Parathyroid adenoma (tissue), 2 donors: ENCODE data around the gene NFATC2.

ENCODE experiments used
- H2AFZ ChIP-seq: fragments of 300-600 bp; sonication (generic); one replicate; pipeline ENCODE4 v1.7.0; 2017; ENCODE audit warnings: antibody characterized with exemption, mild to moderate bottlenecking
- H3K27ac ChIP-seq: fragments of 300-600 bp; sonication (generic); one replicate; pipeline ENCODE4 v1.7.0; 2017
- H3K27me3 ChIP-seq: fragments of 300-600 bp; sonication (generic); one replicate; pipeline ENCODE4 v1.7.0; 2017; ENCODE audit warnings: low read length; ENCODE audit not compliant: control insufficient read depth, insufficient read depth
- H3K36me3 ChIP-seq: fragments of 300-600 bp; sonication (generic); one replicate; pipeline ENCODE4 v1.7.0; 2017; ENCODE audit warnings: low read length; ENCODE audit not compliant: control insufficient read depth, insufficient read depth
- H3K4me1 ChIP-seq: fragments of 300-600 bp; sonication (generic); one replicate; pipeline ENCODE4 v1.7.0; 2017; ENCODE audit warnings: control low read depth
- H3K4me2 ChIP-seq: fragments of 300-600 bp; sonication (generic); one replicate; pipeline ENCODE4 v1.7.0; 2017; ENCODE audit warnings: low read length
- H3K4me3 ChIP-seq: fragments of 300-600 bp; sonication (generic); one replicate; pipeline ENCODE4 v1.7.0; 2017; ENCODE audit warnings: low read depth, low read length
- H3K79me2 ChIP-seq: fragments of 300-600 bp; sonication (generic); one replicate; pipeline ENCODE4 v1.7.0; 2017; ENCODE audit warnings: control low read depth
- H3K9ac ChIP-seq: fragments of 300-600 bp; sonication (generic); one replicate; pipeline ENCODE4 v1.7.0; 2017; ENCODE audit warnings: mild to moderate bottlenecking
- H3K9me3 ChIP-seq: fragments of 300-600 bp; sonication (generic); one replicate; pipeline ENCODE4 v1.7.0; 2017; ENCODE audit warnings: low read length; ENCODE audit not compliant: control insufficient read depth
- TF ChIP-seq, protein P1 (sequence below): fragments of 300-600 bp; sonication (generic); IDR thresholded peaks from one replicate; pipeline ENCODE4 v1.7.0; 2017; ENCODE audit warnings: antibody characterized with exemption, mild to moderate bottlenecking
- donor health status: primary hyperparathyroidism.

Gene NFATC2

DNA sequence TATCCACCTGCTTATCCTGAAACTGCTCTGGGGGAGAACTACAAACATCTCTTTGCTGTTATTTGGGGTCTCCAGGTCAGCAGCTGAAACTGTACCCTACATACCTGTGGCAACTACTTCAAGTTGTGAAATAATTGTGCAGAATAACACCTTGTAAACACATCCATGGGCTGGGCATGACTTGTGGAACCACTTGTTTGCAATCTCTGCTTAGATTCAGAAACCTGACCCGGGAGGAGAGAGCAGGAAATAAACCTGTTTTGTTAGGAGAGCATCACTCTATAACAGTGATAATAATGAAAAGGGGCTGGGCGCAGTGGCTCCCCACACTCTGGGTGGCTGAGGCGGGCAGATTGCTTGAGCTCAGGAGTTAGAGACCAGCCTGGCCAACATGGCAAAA is 183.1 kb downstream of the NFATC2 start:
- no peak overlapping the region for H2AFZ ChIP-seq
- no peaks in the 10 kb centered on the region for H3K9me3 ChIP-seq

DNA sequence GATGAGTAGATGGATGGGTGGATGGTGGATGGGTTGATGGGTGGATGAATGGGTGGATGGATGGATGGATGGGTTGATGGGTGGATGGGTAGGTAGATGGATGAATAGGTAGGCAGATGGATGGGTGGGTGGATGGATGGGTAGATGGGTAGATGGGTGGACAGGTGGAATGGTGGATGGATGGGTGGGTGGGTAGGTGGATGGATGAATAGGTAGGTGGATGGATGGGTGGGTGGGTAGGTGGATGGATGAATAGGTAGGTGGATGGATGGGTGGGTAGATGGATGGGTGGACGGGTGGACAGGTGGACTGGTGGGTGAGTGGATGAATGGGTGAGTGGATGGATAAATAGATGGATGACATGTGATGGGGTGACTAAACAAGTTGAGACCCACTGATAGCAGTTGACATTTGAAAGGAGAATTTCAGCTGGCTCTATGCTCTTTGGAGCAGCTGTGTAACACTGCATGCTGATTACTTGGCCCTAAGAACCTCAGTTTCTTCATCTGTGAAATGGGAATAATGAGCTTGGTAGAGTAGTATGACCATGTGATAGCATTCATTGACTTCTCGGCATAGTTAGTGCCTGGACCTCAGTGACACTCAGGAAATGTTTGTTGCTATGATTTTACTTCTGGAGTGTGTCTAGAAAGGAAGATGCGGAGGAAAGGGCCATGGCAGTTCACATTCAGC is 184.3 kb downstream of the NFATC2 start:
- Histone ChIP-seq H3K27me3 (no peaks in the 10 kb centered on the region), H3K9ac (no peak overlapping the region), H3K27ac (no peak overlapping the region), H3K9me3 (no peaks in the 10 kb centered on the region), H3K4me2 (no peak overlapping the region), H3K36me3 (no peaks in the 10 kb centered on the region), H2AFZ (no peak overlapping the region), H3K4me1 (no peaks in the 10 kb centered on the region), H3K4me3 (no peak overlapping the region), H3K79me2 (no peaks in the 10 kb centered on the region)
- TF ChIP-seq, protein P1, sequence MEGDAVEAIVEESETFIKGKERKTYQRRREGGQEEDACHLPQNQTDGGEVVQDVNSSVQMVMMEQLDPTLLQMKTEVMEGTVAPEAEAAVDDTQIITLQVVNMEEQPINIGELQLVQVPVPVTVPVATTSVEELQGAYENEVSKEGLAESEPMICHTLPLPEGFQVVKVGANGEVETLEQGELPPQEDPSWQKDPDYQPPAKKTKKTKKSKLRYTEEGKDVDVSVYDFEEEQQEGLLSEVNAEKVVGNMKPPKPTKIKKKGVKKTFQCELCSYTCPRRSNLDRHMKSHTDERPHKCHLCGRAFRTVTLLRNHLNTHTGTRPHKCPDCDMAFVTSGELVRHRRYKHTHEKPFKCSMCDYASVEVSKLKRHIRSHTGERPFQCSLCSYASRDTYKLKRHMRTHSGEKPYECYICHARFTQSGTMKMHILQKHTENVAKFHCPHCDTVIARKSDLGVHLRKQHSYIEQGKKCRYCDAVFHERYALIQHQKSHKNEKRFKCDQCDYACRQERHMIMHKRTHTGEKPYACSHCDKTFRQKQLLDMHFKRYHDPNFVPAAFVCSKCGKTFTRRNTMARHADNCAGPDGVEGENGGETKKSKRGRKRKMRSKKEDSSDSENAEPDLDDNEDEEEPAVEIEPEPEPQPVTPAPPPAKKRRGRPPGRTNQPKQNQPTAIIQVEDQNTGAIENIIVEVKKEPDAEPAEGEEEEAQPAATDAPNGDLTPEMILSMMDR, result no peak

More for the DNA sequence above, 183.1 kb downstream of the NFATC2 start:
- Histone ChIP-seq H3K27ac (no peak overlapping the region), H3K79me2 (no peaks in the 10 kb centered on the region), H3K36me3 (no peaks in the 10 kb centered on the region), H3K27me3 (no peaks in the 10 kb centered on the region), H3K9ac (no peak overlapping the region), H3K4me3 (no peak overlapping the region), H3K4me2 (no peak overlapping the region), H3K4me1 (no peaks in the 10 kb centered on the region)
- TF ChIP-seq, protein P1, result no peak

DNA sequence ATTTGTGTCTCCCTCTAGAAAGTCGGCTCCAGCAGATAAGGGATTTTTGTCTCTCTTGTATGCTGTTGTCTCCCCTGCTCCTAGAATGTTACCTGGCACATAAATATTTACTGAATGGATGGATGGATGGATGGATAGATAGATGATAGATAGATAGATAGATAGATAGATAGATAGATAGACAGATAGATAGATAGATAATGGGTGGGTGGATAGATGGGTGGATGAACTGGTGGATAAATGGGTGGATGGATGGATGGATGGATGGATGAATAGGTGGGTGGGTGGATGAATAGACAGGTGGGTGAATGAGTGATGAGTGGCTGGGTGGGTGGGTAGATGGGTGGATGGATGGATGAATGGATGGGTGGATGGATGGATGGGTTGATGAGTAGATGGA is 185.0 kb downstream of the NFATC2 start:
- no peaks in the 10 kb centered on the region for H3K36me3 ChIP-seq

DNA sequence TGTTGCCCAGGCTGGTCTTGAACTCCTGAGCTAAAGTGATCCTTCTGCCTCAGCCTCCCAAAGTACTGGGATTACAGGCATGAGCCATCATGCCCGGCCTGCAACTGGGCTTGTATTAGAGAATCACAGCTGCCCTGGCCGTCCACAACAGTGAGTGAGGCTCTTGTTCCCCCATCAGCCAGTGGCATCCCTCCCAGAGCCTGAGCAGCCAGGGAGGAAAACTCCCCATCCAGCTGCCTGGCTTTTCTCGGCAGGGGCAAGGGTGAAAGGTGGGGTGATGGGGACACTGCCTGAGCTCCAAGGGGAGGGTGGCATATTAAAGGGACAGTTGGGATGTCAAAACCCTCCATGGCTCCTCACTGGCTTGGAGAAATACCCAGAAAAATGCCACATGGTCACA is 185.6 kb downstream of the NFATC2 start:
- Histone ChIP-seq H3K4me1 (no peaks in the 10 kb centered on the region), H3K9me3 (no peaks in the 10 kb centered on the region), H2AFZ (no peak overlapping the region), H3K27me3 (no peaks in the 10 kb centered on the region), H3K27ac (no peak overlapping the region), H3K36me3 (no peaks in the 10 kb centered on the region), H3K9ac (no peak overlapping the region), H3K79me2 (no peaks in the 10 kb centered on the region), H3K4me2 (no peak overlapping the region), H3K4me3 (no peak overlapping the region)
- TF ChIP-seq, protein P1, result no peak

More for the DNA sequence above, 185.0 kb downstream of the NFATC2 start:
- Histone ChIP-seq H3K79me2 (no peaks in the 10 kb centered on the region), H3K9ac (no peak overlapping the region), H3K9me3 (no peaks in the 10 kb centered on the region), H3K27me3 (no peaks in the 10 kb centered on the region), H3K4me3 (no peak overlapping the region), H3K4me2 (no peak overlapping the region), H3K4me1 (no peaks in the 10 kb centered on the region), H3K27ac (no peak overlapping the region), H2AFZ (no peak overlapping the region)
- TF ChIP-seq, protein P1, result no peak

DNA sequence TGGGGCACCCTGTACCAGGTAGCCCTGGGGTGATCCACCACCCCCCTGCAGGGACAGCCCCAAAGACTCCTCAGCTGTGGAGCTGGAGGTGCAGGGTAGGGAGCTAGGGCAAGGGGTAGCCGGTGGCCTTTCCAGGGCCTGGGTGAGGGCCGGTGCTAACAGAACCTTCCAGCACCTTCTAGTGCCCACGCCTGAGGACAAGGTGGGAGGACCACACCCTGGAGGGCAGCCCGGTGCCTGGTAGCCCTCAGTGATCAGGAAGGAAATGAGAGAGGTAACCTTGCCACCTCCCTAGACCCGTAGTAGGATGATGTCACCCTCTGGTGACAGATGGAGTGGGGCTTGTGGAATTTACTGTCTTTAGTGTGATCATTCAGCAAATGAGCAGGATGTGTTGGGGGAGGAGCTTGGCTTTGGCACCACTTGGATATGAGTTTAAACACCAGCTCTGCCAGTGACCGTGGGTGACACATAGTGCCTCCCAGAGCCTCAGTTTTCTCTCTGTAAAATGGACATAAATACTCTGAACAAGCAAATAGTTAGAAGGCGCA is 187.7 kb downstream of the NFATC2 start:
- no peak overlapping the region for H3K4me3 ChIP-seq
- H3K9me3 ChIP-seq, result no peaks in the 10 kb centered on the region
- H3K36me3 ChIP-seq, result no peaks in the 10 kb centered on the region
- no peak overlapping the region for H3K27ac ChIP-seq
- H3K9ac ChIP-seq, result no peak overlapping the region
- no peak overlapping the region for H2AFZ ChIP-seq
- TF ChIP-seq, protein P1, result no peak
- H3K79me2 ChIP-seq, result no peaks in the 10 kb centered on the region
- no peak overlapping the region for H3K4me2 ChIP-seq
- no peaks in the 10 kb centered on the region for H3K4me1 ChIP-seq
- no peaks in the 10 kb centered on the region for H3K27me3 ChIP-seq
